ENCODE measurements around the gene PI4KA. TPM values are rescaled to one million over a fixed set of nuclear protein-coding genes. Genes with fewer than 3 reads are reported as not detected.
"Not testable (repeated sequence)": the region's sequence is repeated elsewhere in the genome, so short reads cannot be mapped to it uniquely, and the experiment has no call there.

Gene PI4KA
- total RNA-seq, 4 donors from 2014 or later: 42.5 to 81.3 (median 66.1) TPM

GRCh38 chr22:20677684-20678242 is 180.8 kb downstream of the PI4KA start:
- intact Hi-C loops (cut with DNase I; ENCODE audit: low total_unique reads): no loop called here
- H3K4me3 ChIP-seq (ENCODE audit: low read depth, poor library complexity, severe bottlenecking): no peak overlapping the region
- DNase-seq (ENCODE audit: low spot score in 2 of 2): no peak
- 89 to 91% methylated on average over 2 of the region's 2 CpGs for WGBS, 2 donors
- TF ChIP-seq, protein P1, sequence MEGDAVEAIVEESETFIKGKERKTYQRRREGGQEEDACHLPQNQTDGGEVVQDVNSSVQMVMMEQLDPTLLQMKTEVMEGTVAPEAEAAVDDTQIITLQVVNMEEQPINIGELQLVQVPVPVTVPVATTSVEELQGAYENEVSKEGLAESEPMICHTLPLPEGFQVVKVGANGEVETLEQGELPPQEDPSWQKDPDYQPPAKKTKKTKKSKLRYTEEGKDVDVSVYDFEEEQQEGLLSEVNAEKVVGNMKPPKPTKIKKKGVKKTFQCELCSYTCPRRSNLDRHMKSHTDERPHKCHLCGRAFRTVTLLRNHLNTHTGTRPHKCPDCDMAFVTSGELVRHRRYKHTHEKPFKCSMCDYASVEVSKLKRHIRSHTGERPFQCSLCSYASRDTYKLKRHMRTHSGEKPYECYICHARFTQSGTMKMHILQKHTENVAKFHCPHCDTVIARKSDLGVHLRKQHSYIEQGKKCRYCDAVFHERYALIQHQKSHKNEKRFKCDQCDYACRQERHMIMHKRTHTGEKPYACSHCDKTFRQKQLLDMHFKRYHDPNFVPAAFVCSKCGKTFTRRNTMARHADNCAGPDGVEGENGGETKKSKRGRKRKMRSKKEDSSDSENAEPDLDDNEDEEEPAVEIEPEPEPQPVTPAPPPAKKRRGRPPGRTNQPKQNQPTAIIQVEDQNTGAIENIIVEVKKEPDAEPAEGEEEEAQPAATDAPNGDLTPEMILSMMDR (IDR thresholded peaks at IDR 0.05): no peak
- no peak for TF ChIP-seq POLR2A (IDR thresholded peaks at IDR 0.05)

DNA sequence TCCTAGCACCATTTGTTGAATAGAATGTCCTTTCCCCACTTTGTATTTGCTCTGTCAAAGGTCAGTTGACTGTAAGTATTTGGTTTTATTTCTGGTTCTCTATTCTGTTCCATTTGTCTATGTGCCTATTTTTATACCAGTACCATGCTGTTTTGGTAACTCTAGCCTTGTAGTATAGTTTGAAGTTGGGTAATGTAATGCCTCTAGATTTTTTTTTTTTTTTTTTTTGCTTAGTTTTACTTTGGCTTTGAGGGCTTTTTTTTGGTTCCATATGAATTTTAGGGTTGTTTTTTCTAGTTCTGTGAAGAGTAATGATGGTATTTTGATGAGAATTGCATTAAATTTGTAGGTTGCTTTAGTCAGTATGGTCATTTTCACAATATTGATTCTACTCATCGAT is 183.0 kb downstream of the PI4KA start:
- DNase-seq (ENCODE audit: low spot score in 2 of 2); intact Hi-C loops (cut with DNase I; ENCODE audit: low total_unique reads); H3K4me3 ChIP-seq (ENCODE audit: low read depth, poor library complexity, severe bottlenecking): not testable (repeated sequence)
- WGBS, 2 donors: 91 to 100% methylated on average over 1 of the region's 1 CpG

DNA sequence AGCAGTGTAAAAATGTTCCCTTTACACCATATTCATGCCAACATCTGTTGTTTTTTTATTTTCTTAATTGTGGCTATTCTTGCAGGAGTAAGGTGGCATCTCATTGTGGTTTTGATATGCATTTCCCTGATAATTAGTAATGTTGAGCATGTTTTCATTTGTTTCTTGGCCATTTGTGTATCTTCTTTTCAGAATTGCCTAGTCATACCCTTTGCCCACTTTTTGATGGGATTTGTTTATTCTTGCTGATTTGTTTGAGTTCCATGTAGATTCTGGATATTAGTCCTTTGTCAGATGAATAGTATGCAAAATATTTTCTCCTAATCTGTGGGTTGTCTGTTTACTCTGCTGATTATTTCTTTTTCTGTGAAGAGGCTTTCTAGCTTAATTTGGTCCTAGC is 183.6 kb downstream of the PI4KA start:
- DNase-seq (ENCODE audit: low spot score in 2 of 2): no peak
- no peak overlapping the region for H3K4me3 ChIP-seq (ENCODE audit: low read depth, poor library complexity, severe bottlenecking)
- TF ChIP-seq, protein P1 (IDR thresholded peaks at IDR 0.05): no peak
- TF ChIP-seq POLR2A (IDR thresholded peaks at IDR 0.05): no peak
- intact Hi-C loops (cut with DNase I; ENCODE audit: low total_unique reads): no loop called here

DNA sequence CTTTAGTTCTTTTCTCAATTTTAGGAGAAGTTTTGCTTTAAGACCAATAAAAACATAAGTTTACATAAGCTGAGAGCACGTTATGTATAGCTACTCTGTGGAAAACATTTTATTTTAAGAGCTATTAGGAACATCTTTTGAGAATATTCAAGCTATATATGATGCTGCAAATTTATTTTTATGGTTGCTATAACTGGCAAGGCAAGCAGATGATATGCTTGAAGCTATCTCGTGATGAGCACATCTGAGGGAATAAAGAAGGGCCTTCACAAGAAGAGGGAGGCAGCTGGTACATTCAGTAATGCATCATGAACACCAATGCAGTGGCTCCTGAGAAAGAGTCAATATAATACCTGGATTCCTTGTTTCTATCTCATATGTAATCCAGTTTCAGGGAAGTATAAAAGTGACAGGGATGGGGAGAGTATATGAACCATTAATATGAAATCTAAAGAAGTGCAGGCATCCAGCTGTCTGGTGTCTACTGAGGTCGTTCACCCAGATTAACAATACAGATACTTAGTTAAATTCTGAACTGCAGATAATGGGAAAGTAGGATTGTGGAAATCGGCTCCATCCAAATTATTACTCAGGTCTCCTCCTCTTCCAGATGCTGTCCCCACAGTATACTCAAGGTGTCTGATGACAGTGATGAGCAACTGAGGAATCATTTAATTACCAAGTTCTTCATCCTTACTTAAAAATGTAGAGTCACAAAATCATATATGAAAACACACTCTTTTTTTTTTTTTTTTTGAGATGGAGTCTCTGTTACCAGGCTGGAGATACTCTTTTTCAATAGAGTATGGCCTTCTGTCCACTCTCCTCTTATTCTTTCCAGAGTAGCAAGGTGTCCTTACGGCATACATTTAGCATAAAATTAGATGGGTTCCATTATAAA is 185.1 kb downstream of the PI4KA start:
- WGBS, 2 donors: 73 to 78% methylated on average over 5 of the region's 5 CpGs

DNA sequence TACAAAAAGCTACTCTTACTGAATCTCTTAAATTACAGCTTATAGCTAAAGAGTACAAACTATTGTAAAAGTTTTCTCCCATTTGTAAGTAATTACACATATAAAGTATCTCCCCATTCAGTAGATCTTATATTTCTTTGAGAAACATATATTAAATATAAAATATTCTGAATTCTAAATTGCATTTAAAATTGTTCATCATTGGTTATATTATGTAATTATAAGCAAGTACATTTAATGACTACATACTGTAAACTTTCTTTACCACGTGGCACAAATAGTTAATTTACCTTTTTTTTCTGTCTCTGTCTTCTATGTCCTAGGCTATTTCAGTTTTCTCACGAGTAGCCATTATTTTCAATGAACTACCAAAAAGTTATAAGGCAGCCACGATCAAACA is 185.9 kb downstream of the PI4KA start:
- intact Hi-C loops (cut with DNase I; ENCODE audit: low total_unique reads): no loop called here
- H3K4me3 ChIP-seq (ENCODE audit: low read depth, poor library complexity, severe bottlenecking): no peak overlapping the region
- WGBS, 2 donors: 77 to 79% methylated on average over 3 of the region's 3 CpGs
- TF ChIP-seq POLR2A (IDR thresholded peaks at IDR 0.05): no peak
- TF ChIP-seq, protein P1 (IDR thresholded peaks at IDR 0.05): no peak
- DNase-seq (ENCODE audit: low spot score in 2 of 2): no peak

More for the DNA sequence above, 185.1 kb downstream of the PI4KA start:
- intact Hi-C loops (cut with DNase I; ENCODE audit: low total_unique reads): no loop called here
- no peak for TF ChIP-seq POLR2A (IDR thresholded peaks at IDR 0.05)
- TF ChIP-seq, protein P1 (IDR thresholded peaks at IDR 0.05): no peak
- DNase-seq (ENCODE audit: low spot score in 2 of 2): no peak
- no peak overlapping the region for H3K4me3 ChIP-seq (ENCODE audit: low read depth, poor library complexity, severe bottlenecking)

GRCh38 chr22:20672082-20672424 is 186.6 kb downstream of the PI4KA start:
- intact Hi-C loops (cut with DNase I; ENCODE audit: low total_unique reads): no loop called here
- WGBS, 2 donors: 91 to 93% methylated on average over 5 of the region's 5 CpGs
- H3K4me3 ChIP-seq (ENCODE audit: low read depth, poor library complexity, severe bottlenecking): no peak overlapping the region
- no peak for TF ChIP-seq POLR2A (IDR thresholded peaks at IDR 0.05)
- no peak for DNase-seq (ENCODE audit: low spot score in 2 of 2)
